Measurements from ENCODE around the gene SVOP.

SVOP gene

GRCh38 chr12:108895220-108895802 lies 125.6 kb downstream of the SVOP start:
- H3K9ac ChIP-seq (ENCODE audit: low read depth, low read length): no peak overlapping the region
- TF ChIP-seq EZH2 (IDR thresholded peaks at IDR 0.05; ENCODE audit: borderline replicate concordance, low read depth, low read length, severe bottlenecking) (no peak), CTCF (IDR thresholded peaks at IDR 0.05; ENCODE audit: borderline replicate concordance, extremely low read depth, low read length, poor library complexity, severe bottlenecking) (no peak)
- no peak overlapping the region for H3K4me2 ChIP-seq (ENCODE audit: insufficient read depth, low read length)
- no peaks in the 10 kb centered on the region for H3K27me3 ChIP-seq (ENCODE audit: insufficient read depth, low read length, poor library complexity)
- H3K79me2 ChIP-seq (ENCODE audit: insufficient read depth, low read length): no peaks in the 10 kb centered on the region
- DNase-seq: no peak
- H3K4me1 ChIP-seq (ENCODE audit: insufficient read depth, low read length): no peaks in the 10 kb centered on the region
- H3K27ac ChIP-seq (ENCODE audit: low read length): no peak overlapping the region
- no peaks in the 10 kb centered on the region for H4K20me1 ChIP-seq (ENCODE audit: insufficient read depth, low read length)
- ATAC-seq (ENCODE audit: insufficient read depth, low read depth): no peak
- H3K4me3 ChIP-seq (ENCODE audit: low read depth in 1 of 2, low read length in 2 of 2): no peak overlapping the region
- no peak overlapping the region for H2AFZ ChIP-seq (ENCODE audit: low read depth, low read length)
- no peaks in the 10 kb centered on the region for H3K36me3 ChIP-seq (ENCODE audit: insufficient read depth, low read length)
- no peaks in the 10 kb centered on the region for H3K9me3 ChIP-seq (ENCODE audit: insufficient read depth, low read length, severe bottlenecking)

GRCh38 chr12:108890208-108890607 lies 130.7 kb downstream of the SVOP start:
- peak; percentile 53 for DNase-seq
- no peaks in the 10 kb centered on the region for H3K79me2 ChIP-seq (ENCODE audit: insufficient read depth, low read length)
- peak; percentile 68; the same call in 2 of the 3 replicates for ATAC-seq (ENCODE audit: insufficient read depth, low read depth)

GRCh38 chr12:108888031-108888430 lies 132.8 kb downstream of the SVOP start:
- no peak for ATAC-seq (ENCODE audit: insufficient read depth, low read depth)

More at GRCh38 chr12:108890208-108890607, 130.7 kb downstream of the SVOP start:
- Histone ChIP-seq H3K9ac (ENCODE audit: low read depth, low read length) (no peak overlapping the region), H4K20me1 (ENCODE audit: insufficient read depth, low read length) (no peaks in the 10 kb centered on the region), H3K4me2 (ENCODE audit: insufficient read depth, low read length) (no peak overlapping the region), H3K4me3 (ENCODE audit: low read depth in 1 of 2, low read length in 2 of 2) (no peak overlapping the region), H3K36me3 (ENCODE audit: insufficient read depth, low read length) (no peaks in the 10 kb centered on the region), H3K27ac (ENCODE audit: low read length) (no peak overlapping the region), H3K9me3 (ENCODE audit: insufficient read depth, low read length, severe bottlenecking) (no peaks in the 10 kb centered on the region), H3K27me3 (ENCODE audit: insufficient read depth, low read length, poor library complexity) (no peaks in the 10 kb centered on the region), H3K4me1 (ENCODE audit: insufficient read depth, low read length) (no peaks in the 10 kb centered on the region), H2AFZ (ENCODE audit: low read depth, low read length) (no peak overlapping the region)
- TF ChIP-seq CTCF (IDR thresholded peaks at IDR 0.05; ENCODE audit: borderline replicate concordance, extremely low read depth, low read length, poor library complexity, severe bottlenecking) (no peak), EZH2 (IDR thresholded peaks at IDR 0.05; ENCODE audit: borderline replicate concordance, low read depth, low read length, severe bottlenecking) (no peak)

More at GRCh38 chr12:108888031-108888430, 132.8 kb downstream of the SVOP start:
- H2AFZ ChIP-seq (ENCODE audit: low read depth, low read length): no peak overlapping the region
- H3K36me3 ChIP-seq (ENCODE audit: insufficient read depth, low read length): no peaks in the 10 kb centered on the region
- no peaks in the 10 kb centered on the region for H3K4me1 ChIP-seq (ENCODE audit: insufficient read depth, low read length)
- no peaks in the 10 kb centered on the region for H3K79me2 ChIP-seq (ENCODE audit: insufficient read depth, low read length)
- no peak for TF ChIP-seq EZH2 (IDR thresholded peaks at IDR 0.05; ENCODE audit: borderline replicate concordance, low read depth, low read length, severe bottlenecking)
- TF ChIP-seq CTCF (IDR thresholded peaks at IDR 0.05; ENCODE audit: borderline replicate concordance, extremely low read depth, low read length, poor library complexity, severe bottlenecking): no peak
- no peak overlapping the region for H3K27ac ChIP-seq (ENCODE audit: low read length)
- DNase-seq: no peak
- no peaks in the 10 kb centered on the region for H3K27me3 ChIP-seq (ENCODE audit: insufficient read depth, low read length, poor library complexity)
- H4K20me1 ChIP-seq (ENCODE audit: insufficient read depth, low read length): no peaks in the 10 kb centered on the region
- no peak overlapping the region for H3K4me2 ChIP-seq (ENCODE audit: insufficient read depth, low read length)
- H3K9me3 ChIP-seq (ENCODE audit: insufficient read depth, low read length, severe bottlenecking): no peaks in the 10 kb centered on the region
- H3K9ac ChIP-seq (ENCODE audit: low read depth, low read length): no peak overlapping the region
- no peak overlapping the region for H3K4me3 ChIP-seq (ENCODE audit: low read depth in 1 of 2, low read length in 2 of 2)

Data from DND-41 (cell line).